ENCODE measurements around the gene PDE1C.

Gene PDE1C

DNA sequence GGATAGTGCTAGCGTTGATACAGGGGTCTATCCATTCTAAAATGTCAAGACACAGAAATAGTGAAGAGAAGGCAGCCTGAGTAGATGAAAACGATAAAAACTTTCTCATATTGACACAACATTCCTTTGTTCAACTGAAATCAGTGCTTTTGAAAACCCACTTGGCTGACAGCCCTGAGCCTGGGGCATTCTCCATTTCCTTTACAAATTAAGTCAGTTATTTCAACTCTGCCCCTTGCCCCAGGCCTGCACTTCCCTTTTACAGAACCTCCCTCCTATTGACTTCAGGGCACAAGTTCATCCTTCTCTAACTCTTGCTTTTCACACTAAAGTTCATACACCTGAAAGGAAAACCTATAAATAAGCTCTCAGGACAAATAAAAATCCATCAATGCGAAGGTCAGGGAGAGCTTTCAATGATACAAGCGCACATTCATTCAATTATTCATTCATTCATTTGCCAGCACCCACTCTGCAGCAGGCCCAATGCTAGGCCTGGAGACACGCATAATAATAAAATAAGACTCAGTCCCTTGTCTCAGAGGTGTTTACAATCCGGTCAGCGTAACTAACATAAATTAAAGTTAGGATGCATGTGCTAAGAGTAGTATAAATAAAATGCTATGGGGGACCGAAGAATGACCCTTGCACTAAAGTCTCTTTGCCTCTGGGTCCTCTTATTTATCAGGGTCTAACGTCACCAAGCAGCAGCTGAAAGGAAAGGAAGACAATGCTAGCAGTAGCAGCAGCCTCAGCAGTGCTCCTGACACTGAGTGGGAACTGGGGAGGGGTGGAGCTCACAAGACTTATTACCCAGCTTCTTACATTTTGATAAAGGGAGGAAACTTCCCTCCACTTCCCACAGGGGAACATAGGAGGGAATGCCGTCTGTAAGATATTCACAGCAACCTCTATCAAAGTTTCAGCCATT lies 134.8 kb downstream of the PDE1C start:
- TF ChIP-seq CTCF (IDR thresholded peaks at IDR 0.05; ENCODE audit: low read depth, low read length, missing control alignments): no peak
- H3K4me3 ChIP-seq (replicated peaks; ENCODE audit: low read depth, low read length): no peak overlapping the region
- DNase-seq (ENCODE audit: extremely low read depth, low read depth): no peak

GRCh38 chr7:31934551-31934950 lies 135.7 kb downstream of the PDE1C start:
- TF ChIP-seq CTCF (IDR thresholded peaks at IDR 0.05; ENCODE audit: low read depth, low read length, missing control alignments): no peak
- H3K4me3 ChIP-seq (replicated peaks; ENCODE audit: low read depth, low read length): no peak overlapping the region
- DNase-seq (ENCODE audit: extremely low read depth, low read depth): no peak

GRCh38 chr7:31933481-31933880 lies 136.7 kb downstream of the PDE1C start:
- TF ChIP-seq CTCF (IDR thresholded peaks at IDR 0.05; ENCODE audit: low read depth, low read length, missing control alignments): no peak
- H3K4me3 ChIP-seq (replicated peaks; ENCODE audit: low read depth, low read length): no peak overlapping the region
- no peak for DNase-seq (ENCODE audit: extremely low read depth, low read depth)

GRCh38 chr7:31926991-31927584 lies 143.1 kb downstream of the PDE1C start:
- DNase-seq (ENCODE audit: extremely low read depth, low read depth): no peak
- no peak for TF ChIP-seq CTCF (IDR thresholded peaks at IDR 0.05; ENCODE audit: low read depth, low read length, missing control alignments)
- H3K4me3 ChIP-seq (replicated peaks; ENCODE audit: low read depth, low read length): no peak overlapping the region

GRCh38 chr7:31925753-31926454 lies 144.3 kb downstream of the PDE1C start:
- no peak for TF ChIP-seq CTCF (IDR thresholded peaks at IDR 0.05; ENCODE audit: low read depth, low read length, missing control alignments)
- DNase-seq (ENCODE audit: extremely low read depth, low read depth): no peak
- no peak overlapping the region for H3K4me3 ChIP-seq (replicated peaks; ENCODE audit: low read depth, low read length)

- no peak overlapping the region for H3K4me3 ChIP-seq (replicated peaks; ENCODE audit: low read depth, low read length)
- no peak for DNase-seq (ENCODE audit: extremely low read depth, low read depth)
- no peak for TF ChIP-seq CTCF (IDR thresholded peaks at IDR 0.05; ENCODE audit: low read depth, low read length, missing control alignments)
Observed at GRCh38 chr7:31924251-31924650, 146.0 kb downstream of the PDE1C start.
